Measurements from ENCODE around the gene MAP3K15. TPM values are rescaled to one million over a fixed set of nuclear protein-coding genes. Genes with fewer than 3 reads are reported as not detected.

Gene MAP3K15
- total RNA-seq, 1 donor from 2014 or later: 1.1 TPM

DNA sequence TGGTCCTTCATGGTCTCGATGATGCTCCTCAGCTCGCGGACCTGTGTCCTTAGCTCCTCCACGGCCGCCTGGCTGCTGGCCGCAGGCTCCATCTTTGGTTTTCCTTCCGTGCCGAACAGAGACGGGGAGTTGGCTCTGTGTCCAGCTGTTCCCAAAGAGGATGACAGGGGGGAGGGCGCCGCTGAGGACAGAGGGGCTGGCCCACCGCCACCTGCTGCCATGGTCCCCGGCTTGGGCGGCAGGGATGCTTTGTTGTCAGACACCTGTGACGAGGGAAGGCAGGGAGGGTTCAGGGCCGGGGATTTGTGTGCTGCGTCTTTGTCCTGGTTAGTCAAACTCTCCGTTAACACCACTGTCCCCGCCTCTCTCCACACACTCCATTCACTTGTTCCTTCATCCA, 26.6 kb upstream of the MAP3K15 start:
- no peak for DNase-seq (ENCODE audit: low spot score)
- no peaks in the 10 kb centered on the region for H3K79me2 ChIP-seq (ENCODE audit: low read depth)
- H3F3A ChIP-seq (ENCODE audit: low read depth): no peaks in the 10 kb centered on the region
- H3K27ac ChIP-seq: no peak overlapping the region
- H3K36me3 ChIP-seq: no peaks in the 10 kb centered on the region
- H3K4me1 ChIP-seq: no peaks in the 10 kb centered on the region
- Mint-ChIP-seq H3K4me1 (peaks cover 3% of the 10 kb centered on the region), H3K4me3 (no peak overlapping the region), H3K9me3 (peaks cover 13% of the 10 kb centered on the region), H3K36me3 (no peaks in the 10 kb centered on the region), H3K27ac (no peak overlapping the region), H3K27me3 (ENCODE audit: insufficient read depth, low read depth) (no peaks in the 10 kb centered on the region)
- no peak overlapping the region for H3K9ac ChIP-seq
- H2AFZ ChIP-seq (replicated peaks): no peak overlapping the region
- no peak overlapping the region for H3K4me3 ChIP-seq
- H3K4me2 ChIP-seq: no peak overlapping the region
- TF ChIP-seq, protein P1, sequence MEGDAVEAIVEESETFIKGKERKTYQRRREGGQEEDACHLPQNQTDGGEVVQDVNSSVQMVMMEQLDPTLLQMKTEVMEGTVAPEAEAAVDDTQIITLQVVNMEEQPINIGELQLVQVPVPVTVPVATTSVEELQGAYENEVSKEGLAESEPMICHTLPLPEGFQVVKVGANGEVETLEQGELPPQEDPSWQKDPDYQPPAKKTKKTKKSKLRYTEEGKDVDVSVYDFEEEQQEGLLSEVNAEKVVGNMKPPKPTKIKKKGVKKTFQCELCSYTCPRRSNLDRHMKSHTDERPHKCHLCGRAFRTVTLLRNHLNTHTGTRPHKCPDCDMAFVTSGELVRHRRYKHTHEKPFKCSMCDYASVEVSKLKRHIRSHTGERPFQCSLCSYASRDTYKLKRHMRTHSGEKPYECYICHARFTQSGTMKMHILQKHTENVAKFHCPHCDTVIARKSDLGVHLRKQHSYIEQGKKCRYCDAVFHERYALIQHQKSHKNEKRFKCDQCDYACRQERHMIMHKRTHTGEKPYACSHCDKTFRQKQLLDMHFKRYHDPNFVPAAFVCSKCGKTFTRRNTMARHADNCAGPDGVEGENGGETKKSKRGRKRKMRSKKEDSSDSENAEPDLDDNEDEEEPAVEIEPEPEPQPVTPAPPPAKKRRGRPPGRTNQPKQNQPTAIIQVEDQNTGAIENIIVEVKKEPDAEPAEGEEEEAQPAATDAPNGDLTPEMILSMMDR (IDR thresholded peaks at IDR 0.05): no peak
- TF ChIP-seq EZH2phosphoT487 (IDR thresholded peaks at IDR 0.05): no peak
- TF ChIP-seq EZH2 (IDR thresholded peaks at IDR 0.05): no peak
- no peaks in the 10 kb centered on the region for H4K20me1 ChIP-seq (ENCODE audit: low read depth)
- no peaks in the 10 kb centered on the region for H3K27me3 ChIP-seq
- H3K9me3 ChIP-seq (ENCODE audit: low read depth): no peaks in the 10 kb centered on the region

DNA sequence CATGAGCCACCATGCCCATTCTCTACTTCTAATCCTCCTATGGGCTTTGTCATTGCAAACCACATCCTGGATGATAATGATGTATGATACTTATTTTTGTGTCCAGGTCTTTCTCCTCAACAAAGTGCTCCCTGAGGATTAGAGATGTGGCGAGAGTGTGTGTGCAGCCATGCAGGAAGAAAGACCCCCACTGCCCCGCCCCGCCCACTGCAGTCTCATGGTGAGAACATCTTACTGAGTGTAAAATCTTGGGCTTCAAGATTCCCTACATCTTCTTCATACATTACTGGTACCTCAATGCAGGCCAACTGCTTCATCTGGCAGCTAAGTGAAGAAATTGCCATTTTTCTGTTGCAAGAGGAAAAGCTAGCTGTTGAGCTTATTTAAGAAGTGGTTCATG, 25.9 kb upstream of the MAP3K15 start:
- no peaks in the 10 kb centered on the region for H3K36me3 ChIP-seq
- peaks cover 13% of the 10 kb centered on the region for H3K9me3 Mint-ChIP-seq
- H3K36me3 Mint-ChIP-seq: no peaks in the 10 kb centered on the region

DNA sequence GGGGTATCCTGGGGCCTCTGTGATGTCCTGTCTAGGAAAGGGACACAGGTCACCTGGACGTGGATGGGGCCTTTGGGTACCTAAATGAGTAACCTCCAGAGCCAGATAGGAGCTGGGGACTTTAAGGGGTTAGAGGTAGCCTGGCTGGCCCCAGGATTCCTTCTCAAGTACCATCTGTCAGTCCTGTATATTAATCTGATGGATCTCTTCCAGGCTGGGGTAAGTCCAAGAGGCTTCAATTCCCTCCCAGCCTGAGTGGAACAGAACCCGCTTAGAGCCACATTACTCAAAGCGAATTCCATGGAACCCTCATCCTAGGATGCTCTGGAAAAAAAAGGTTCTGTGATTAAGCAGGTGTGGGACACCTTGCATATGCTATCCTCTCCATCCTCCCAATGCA, 24.8 kb upstream of the MAP3K15 start:
- H3K27ac Mint-ChIP-seq: no peak overlapping the region
- H3K4me3 Mint-ChIP-seq: no peak overlapping the region
- H3K4me1 Mint-ChIP-seq: peaks cover 3% of the 10 kb centered on the region
- Histone ChIP-seq H3K4me1 (no peaks in the 10 kb centered on the region), H3K27me3 (no peaks in the 10 kb centered on the region), H3K4me2 (no peak overlapping the region), H3K36me3 (no peaks in the 10 kb centered on the region), H3K4me3 (no peak overlapping the region), H3K9me3 (ENCODE audit: low read depth) (no peaks in the 10 kb centered on the region), H3F3A (ENCODE audit: low read depth) (no peaks in the 10 kb centered on the region), H3K27ac (no peak overlapping the region), H4K20me1 (ENCODE audit: low read depth) (no peaks in the 10 kb centered on the region), H2AFZ (replicated peaks) (no peak overlapping the region), H3K79me2 (ENCODE audit: low read depth) (no peaks in the 10 kb centered on the region), H3K9ac (no peak overlapping the region)
- H3K36me3 Mint-ChIP-seq: no peaks in the 10 kb centered on the region
- no peaks in the 10 kb centered on the region for H3K27me3 Mint-ChIP-seq (ENCODE audit: insufficient read depth, low read depth)
- TF ChIP-seq EZH2phosphoT487 (IDR thresholded peaks at IDR 0.05) (no peak), EZH2 (IDR thresholded peaks at IDR 0.05) (no peak)
- H3K9me3 Mint-ChIP-seq: peaks cover 13% of the 10 kb centered on the region
- no peak for DNase-seq (ENCODE audit: low spot score)

More for the DNA sequence above, 25.9 kb upstream of the MAP3K15 start:
- H3K4me1 Mint-ChIP-seq: peaks cover 3% of the 10 kb centered on the region
- Histone ChIP-seq H3K4me2 (no peak overlapping the region), H3K9me3 (ENCODE audit: low read depth) (no peaks in the 10 kb centered on the region), H3F3A (ENCODE audit: low read depth) (no peaks in the 10 kb centered on the region), H3K9ac (no peak overlapping the region), H3K27ac (no peak overlapping the region), H3K4me1 (no peaks in the 10 kb centered on the region), H3K4me3 (no peak overlapping the region), H3K79me2 (ENCODE audit: low read depth) (no peaks in the 10 kb centered on the region), H4K20me1 (ENCODE audit: low read depth) (no peaks in the 10 kb centered on the region), H2AFZ (replicated peaks) (no peak overlapping the region), H3K27me3 (no peaks in the 10 kb centered on the region)
- H3K4me3 Mint-ChIP-seq: no peak overlapping the region
- TF ChIP-seq, protein P1 (IDR thresholded peaks at IDR 0.05): no peak
- no peak for TF ChIP-seq EZH2 (IDR thresholded peaks at IDR 0.05)
- TF ChIP-seq EZH2phosphoT487 (IDR thresholded peaks at IDR 0.05): no peak
- H3K27me3 Mint-ChIP-seq (ENCODE audit: insufficient read depth, low read depth): no peaks in the 10 kb centered on the region
- no peak for DNase-seq (ENCODE audit: low spot score)
- no peak overlapping the region for H3K27ac Mint-ChIP-seq

DNA sequence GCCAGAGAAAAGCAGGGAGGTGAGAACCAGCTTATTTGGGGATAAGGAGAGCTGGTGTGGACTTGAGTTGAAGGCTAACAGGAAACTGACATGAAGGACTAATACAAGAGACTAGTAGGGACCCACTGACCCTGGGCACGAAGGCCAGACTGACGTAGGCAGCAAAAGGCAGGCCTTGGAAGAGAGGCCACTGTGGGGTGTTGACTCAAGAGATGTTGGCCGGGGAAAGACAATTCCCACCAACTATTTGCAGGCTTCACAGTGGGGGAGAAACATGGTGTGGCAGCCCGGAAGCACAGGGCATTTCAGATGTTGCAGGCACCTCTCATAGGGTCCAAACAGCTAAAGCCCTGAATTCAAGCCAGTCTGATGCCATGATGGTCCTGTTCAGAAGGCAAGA, 24.4 kb upstream of the MAP3K15 start:
- no peak overlapping the region for H3K4me2 ChIP-seq
- no peak overlapping the region for H3K9ac ChIP-seq
- no peak for DNase-seq (ENCODE audit: low spot score)
- no peaks in the 10 kb centered on the region for H3K27me3 Mint-ChIP-seq (ENCODE audit: insufficient read depth, low read depth)
- no peak overlapping the region for H2AFZ ChIP-seq (replicated peaks)
- TF ChIP-seq EZH2phosphoT487 (IDR thresholded peaks at IDR 0.05): no peak
- no peaks in the 10 kb centered on the region for H3K36me3 Mint-ChIP-seq
- no peak overlapping the region for H3K27ac Mint-ChIP-seq
- peaks cover 3% of the 10 kb centered on the region for H3K4me1 Mint-ChIP-seq
- H3K27ac ChIP-seq: no peak overlapping the region
- H3K4me1 ChIP-seq: no peaks in the 10 kb centered on the region
- H3K27me3 ChIP-seq: no peaks in the 10 kb centered on the region
- no peak overlapping the region for H3K4me3 Mint-ChIP-seq
- H3F3A ChIP-seq (ENCODE audit: low read depth): no peaks in the 10 kb centered on the region
- no peak overlapping the region for H3K4me3 ChIP-seq
- peaks cover 13% of the 10 kb centered on the region for H3K9me3 Mint-ChIP-seq
- H3K36me3 ChIP-seq: no peaks in the 10 kb centered on the region
- H3K9me3 ChIP-seq (ENCODE audit: low read depth): no peaks in the 10 kb centered on the region
- H3K79me2 ChIP-seq (ENCODE audit: low read depth): no peaks in the 10 kb centered on the region
- no peaks in the 10 kb centered on the region for H4K20me1 ChIP-seq (ENCODE audit: low read depth)
